Right forelimb (tissue), 1 donor: ENCODE data around the gene PLCL1.

Experiments
- DNase-seq: peaks from one replicate; pipeline ENCODE4 v3.0.0-alpha.2; 2018

Gene PLCL1

GRCh38 chr2:198073253-198073652 is 268.9 kb downstream of the PLCL1 start:
- no peak for DNase-seq

DNA sequence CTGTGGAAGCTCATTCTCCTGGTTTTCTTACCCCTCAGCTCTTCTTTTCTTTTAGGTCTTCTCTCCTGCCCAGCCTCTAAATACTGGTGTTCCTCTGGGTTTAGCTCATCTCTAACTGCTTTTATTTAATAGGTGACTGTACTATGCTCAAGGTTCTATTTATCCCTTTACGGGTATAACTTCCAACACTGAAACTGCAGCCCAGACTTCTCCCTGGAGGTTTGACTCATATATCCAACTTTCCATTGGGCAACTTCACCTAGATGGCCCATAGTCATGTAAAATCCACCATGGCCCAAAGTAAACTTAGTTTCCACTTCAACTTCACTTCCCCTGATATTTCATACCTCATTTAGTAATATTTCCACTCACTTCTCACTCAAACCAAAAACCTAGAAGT is 273.1 kb downstream of the PLCL1 start:
- DNase-seq = no peak

GRCh38 chr2:198080879-198081765 is 276.7 kb downstream of the PLCL1 start:
- no peak for DNase-seq

DNA sequence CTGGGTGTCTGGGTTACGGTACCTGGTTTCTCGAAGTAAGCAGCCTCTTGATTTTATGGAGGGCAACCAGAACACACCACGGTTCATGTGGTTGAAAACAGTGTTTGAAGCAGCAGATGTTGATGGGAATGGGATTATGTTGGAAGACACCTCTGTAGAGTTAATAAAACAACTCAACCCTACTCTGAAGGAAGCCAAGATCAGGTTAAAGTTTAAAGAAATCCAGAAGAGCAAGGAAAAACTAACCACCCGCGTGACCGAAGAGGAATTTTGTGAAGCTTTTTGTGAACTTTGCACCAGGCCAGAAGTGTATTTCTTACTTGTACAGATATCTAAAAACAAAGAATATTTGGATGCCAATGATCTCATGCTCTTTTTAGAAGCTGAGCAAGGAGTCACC is 279.8 kb downstream of the PLCL1 start:
- DNase-seq = no peak

GRCh38 chr2:198096002-198096401 is 291.6 kb downstream of the PLCL1 start:
- no peak for DNase-seq

- no peak for DNase-seq
Measured at GRCh38 chr2:198096965-198097364, 292.6 kb downstream of the PLCL1 start.

DNA sequence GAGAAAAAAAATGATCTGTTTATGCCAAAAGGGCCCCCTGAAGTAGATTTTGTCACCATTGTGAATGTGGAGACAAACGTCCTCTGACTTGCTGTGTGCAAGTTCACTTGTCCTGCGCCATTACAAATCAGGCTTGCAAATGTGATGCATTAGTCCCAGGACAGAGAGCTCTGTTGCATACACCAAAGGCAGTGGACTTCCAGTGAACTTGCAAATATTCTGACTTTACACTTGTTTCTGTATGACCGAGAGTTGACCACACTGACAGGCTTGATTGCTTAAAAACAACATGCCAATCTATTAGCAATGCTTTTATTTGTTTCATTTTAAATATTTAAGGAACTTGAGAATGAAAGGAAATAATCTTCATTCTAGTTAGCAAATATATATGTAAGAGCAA is 293.2 kb downstream of the PLCL1 start:
- no peak for DNase-seq

DNA sequence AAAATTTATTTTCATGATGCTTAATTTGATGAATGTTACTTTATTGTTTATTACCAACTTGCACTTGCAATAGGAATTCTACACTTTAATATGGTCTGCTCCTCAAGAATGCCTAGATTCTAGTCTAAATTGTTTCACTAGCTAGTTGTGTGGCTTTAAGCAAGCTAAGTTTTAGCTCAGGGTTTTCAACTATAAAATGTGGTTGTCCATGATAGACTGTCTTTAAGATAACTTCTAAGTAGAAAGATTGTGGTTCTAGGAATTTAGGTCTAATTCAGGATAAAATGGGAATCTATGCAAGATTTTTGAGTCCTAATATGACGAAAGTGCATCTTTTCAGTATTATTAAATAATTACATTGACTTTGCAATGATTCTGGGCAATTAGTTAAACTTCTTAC is 294.0 kb downstream of the PLCL1 start:
- no peak for DNase-seq

GRCh38 chr2:198098918-198099317 is 294.5 kb downstream of the PLCL1 start:
- no peak for DNase-seq

DNA sequence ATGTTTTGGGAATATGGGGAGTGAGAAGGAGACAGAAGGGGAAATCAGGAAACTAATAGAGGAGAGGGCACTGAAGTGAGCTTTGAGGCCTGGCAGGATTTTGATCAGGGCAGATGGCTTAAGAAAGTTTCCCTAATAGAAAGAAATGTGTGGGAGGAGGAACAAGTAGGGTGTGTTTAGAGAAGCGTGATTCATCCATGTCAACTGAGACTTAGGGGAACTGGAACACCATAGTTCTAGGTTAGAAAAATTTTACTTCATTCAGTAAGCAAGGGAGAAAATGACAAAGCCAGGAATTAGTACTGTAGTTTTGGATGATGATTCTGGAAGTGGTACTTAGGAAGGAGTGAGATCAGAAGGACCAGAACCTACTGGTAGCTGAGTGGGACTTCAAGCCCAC is 296.0 kb downstream of the PLCL1 start:
- no peak for DNase-seq

DNA sequence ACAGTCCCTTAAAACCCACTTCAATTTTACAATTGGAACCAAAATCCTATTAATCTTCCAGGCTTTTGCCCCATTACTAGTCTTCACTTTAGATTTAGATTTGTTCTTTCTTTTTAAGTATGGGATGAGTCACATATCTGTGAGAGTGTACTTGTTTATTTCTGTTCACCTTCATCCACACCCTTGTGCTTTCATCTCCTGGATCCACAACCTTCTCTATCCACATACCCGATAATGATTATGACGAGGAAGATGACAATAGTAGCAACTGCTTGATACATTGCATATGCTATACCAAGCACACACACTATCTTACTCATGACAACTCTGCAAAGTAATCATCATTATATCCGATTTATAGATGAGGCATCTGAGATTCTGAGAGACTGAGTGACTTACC is 297.3 kb downstream of the PLCL1 start:
- DNase-seq = no peak

- no peak for DNase-seq
Measured at GRCh38 chr2:198102120-198102519, 297.7 kb downstream of the PLCL1 start.

- no peak for DNase-seq
Measured at GRCh38 chr2:198102856-198103255, 298.5 kb downstream of the PLCL1 start.

- no peak for DNase-seq
Measured at GRCh38 chr2:198106621-198107385, 302.4 kb downstream of the PLCL1 start.

GRCh38 chr2:198113316-198113715 is 308.9 kb downstream of the PLCL1 start:
- DNase-seq = no peak

GRCh38 chr2:198114064-198114463 is 309.7 kb downstream of the PLCL1 start:
- no peak for DNase-seq

DNA sequence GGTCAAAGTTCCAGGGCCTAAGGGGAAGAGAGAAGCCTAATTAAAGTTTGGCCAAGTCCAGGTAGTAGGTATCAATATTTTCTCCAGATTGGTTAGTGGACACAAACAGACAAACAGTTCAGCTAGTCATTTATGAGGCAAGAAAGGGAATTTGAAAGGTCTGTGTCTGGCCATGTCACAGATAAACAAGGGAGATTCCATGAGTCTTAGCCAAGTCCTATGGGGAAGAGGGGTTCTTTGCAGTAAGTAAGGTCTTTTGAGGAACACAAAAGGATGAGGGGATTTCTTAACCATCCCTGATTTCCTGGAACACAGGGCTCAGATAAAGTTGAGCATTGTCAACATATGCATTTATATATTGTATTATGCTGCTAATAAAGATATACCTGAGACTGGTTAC is 310.8 kb downstream of the PLCL1 start:
- no peak for DNase-seq

DNA sequence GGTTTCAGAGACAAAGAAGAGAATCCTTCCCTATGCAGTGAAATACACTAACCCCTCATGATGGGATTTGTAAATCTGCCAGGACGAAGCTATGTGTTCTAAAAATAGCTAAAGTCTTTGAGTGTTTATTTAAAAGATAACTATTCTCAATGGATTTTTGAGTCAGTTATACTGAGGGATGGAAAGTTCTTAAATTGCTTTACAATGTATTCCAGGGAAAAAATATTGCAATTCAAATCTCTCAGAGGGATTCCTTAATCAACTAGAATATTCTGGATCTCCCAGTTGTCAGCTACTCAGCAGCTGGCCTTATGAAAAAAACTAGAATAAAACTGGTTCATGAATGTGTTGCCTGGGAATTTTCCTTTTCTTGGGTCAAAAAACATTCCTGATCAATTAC is 312.4 kb downstream of the PLCL1 start:
- no peak for DNase-seq

GRCh38 chr2:198117406-198118041 is 313.1 kb downstream of the PLCL1 start:
- no peak for DNase-seq

DNA sequence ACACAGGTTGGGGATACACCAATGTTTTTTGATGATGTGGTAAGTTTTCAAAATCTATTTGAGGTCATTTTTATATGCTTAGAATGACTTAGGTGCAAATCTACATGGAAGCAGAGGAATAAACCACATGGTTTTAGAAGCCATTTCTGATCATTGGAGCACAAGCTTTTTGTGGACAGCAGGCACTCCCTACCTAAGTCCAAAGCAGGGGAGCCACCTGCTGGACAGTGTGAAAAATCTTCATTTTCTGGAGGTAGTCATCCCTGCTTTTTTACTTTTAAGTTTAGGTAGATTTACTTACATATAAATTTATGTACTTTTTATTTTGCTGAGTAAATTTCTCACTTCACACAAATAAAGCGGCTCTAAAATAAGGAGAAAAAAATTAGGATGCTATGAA is 323.2 kb downstream of the PLCL1 start:
- peak; percentile 50 for DNase-seq

DNA sequence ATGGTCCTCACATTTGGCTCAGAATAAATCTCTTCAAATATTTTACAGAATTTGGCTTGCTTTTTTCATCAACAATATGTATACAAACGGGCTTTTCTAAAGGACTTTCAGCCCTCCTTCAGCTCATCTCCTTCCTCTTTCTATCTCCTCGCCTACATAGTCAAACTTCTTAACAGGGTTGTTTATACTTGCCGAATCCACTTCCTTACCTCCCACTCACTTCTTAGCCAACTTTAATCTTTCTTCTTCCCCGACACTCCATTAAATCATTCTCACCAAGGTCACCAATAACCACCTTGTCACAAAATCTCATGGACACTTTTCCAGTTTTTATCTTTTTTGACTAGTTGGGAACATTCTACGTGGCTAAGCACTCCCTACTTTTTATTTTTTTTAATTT is 325.2 kb downstream of the PLCL1 start:
- DNase-seq = no peak

DNA sequence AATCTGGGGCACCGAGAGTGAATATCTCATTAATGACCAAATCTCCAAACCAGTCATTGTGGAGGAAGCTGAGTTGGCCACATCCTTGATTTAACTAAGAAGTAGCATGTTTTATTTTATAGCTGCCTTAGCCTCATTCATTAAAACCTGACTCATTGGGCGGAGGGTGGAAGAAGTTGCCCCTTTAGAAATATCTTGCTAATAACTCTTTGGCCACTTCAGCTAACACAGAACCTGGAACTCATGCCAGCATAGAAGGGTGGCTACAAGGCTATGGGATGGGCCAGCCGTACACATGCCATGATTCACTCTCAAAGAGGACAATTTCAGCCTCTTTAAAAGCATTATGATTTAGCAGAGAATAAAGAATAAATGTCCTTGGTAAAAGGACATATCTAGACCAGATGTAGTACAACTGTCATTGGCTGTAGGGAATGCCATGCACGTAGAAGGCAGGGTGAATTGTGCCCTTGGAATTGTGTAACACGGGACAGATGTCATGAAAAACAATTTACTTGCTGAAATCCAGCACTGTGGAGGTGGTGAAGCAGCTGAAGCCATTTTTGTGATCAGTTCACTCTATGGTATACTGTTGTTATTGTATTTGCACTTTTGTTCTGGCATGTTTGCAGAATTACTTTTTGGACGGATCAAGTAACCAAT is 330.0 kb downstream of the PLCL1 start:
- DNase-seq = no peak

GRCh38 chr2:198135481-198135934 is 331.1 kb downstream of the PLCL1 start:
- DNase-seq = no peak
